GM18873 (cell line): ENCODE results near the gene MRPS6.

Experiments used
- ATAC-seq: cut with Tn5 transposase; IDR thresholded peaks from one replicate; pipeline ENCODE4 v1.9.1; 2021; ENCODE audit warnings: mild to moderate bottlenecking, moderate library complexity, moderate number of reproducible peaks; ENCODE audit not compliant: unreplicated experiment, low FRiP score

The MRPS6 gene

GRCh38 chr21:34094949-34095348 is 21.6 kb downstream of the MRPS6 start:
- ATAC-seq = no peak

GRCh38 chr21:34097442-34097841 is 24.1 kb downstream of the MRPS6 start:
- no peak for ATAC-seq

DNA sequence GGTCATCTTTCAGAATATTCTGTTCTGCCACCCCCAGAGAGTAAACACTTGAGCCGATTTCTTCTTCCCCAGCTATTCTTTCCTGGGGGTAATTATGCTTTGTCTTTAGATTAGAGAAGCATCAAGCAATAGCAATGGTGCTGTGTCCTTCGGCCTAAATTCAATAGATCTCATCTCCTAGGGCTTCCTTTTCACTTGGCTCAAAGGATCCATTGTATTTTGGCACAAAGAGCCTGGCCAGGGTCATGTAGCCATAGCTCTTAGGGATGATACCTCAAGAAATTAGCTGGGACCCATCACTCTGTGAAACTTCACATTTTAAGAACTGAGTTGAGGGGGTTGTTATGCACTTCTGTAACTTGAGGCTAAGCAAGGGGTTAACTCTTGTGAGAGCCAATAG is 27.0 kb downstream of the MRPS6 start:
- no peak for ATAC-seq

GRCh38 chr21:34100790-34101189 is 27.4 kb downstream of the MRPS6 start:
- no peak for ATAC-seq

DNA sequence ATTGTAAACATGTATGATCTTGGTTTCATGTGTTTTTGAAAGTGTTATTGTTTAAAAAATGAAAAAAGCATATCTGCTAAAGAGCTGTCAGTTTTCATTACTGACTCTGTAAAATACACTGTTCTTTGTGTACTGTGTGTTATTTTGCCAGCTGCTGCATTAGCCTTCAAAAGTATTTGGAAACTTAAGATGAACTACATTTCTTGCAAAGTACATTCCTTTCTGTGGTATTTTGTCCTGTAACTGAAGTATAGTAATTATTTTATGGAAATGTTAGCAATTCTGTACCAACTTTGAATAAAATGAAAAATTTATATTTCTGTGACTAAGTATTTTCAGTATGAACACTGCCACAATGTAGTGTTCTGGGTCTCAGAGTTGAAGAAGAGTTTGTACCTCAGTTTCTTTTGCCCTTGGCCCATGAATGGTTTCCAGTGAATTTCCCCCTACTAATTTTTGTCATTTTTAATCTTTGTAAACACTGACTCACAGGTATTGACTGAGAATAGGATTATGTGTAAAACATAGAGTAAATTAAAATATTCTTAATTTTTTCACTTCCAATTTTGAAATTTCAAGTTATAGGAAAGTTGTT is 32.7 kb downstream of the MRPS6 start:
- no peak for ATAC-seq

DNA sequence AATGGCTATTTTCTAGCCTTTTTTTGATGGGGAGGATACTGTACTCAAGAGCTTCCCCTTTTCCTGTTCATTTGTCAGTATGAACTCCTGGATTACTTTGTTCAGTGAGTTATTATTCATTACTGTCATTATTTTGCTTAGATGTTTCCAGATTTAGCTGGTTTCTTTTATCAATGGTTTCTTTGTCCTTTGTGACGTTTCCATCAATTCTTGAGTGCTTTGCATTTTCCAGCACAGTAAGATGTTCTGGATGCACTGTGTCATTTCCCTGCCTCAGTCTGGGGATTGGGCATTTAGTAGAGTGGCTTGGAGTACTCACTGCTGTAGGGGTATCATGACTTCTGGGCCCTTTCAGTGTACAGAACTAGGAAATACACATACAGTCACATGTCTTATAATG is 34.2 kb downstream of the MRPS6 start:
- ATAC-seq = no peak

- ATAC-seq = no peak
These were observed 35.7 kb downstream of the MRPS6 start for GRCh38 chr21:34109075-34109474.

GRCh38 chr21:34110594-34111202 is 37.3 kb downstream of the MRPS6 start:
- ATAC-seq = no peak

DNA sequence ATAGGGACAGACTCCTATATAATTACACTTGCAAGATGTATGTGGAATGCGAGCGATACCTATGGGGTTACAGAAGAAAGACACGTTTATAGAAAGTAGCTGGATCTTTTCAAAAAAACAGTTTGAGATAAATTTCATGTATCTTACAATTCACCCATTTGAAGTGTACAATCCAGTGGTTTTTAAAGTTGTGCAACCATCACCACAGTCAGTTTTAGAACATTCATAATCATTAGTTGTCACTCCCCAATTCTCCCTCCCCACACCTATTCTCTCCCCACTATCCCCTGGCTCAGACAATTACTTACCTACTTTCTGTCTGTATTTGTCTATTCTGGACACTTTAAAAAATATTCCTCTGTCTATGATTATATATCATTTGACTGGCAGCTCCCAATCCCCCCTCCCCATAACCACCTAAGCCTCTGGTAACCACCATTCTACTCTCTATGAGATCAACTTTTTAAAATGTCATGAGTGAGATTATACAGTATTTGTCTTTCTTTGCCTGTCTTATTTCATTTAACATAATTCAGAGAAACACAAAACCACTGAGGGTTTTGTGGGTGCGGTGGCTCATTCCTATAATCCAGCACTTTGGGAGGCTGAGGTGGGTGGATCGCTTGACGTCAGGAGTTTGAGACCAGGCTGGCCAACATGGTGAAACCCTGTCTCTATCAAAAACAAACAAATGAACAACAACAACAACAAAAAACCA is 39.1 kb downstream of the MRPS6 start:
- no peak for ATAC-seq

GRCh38 chr21:34113842-34114241 is 40.5 kb downstream of the MRPS6 start:
- ATAC-seq = no peak

GRCh38 chr21:34115160-34115559 is 41.8 kb downstream of the MRPS6 start:
- ATAC-seq = no peak

- no peak for ATAC-seq
These were observed 43.2 kb downstream of the MRPS6 start for GRCh38 chr21:34116569-34116968.

GRCh38 chr21:34120867-34121266 is 47.5 kb downstream of the MRPS6 start:
- no peak for ATAC-seq

DNA sequence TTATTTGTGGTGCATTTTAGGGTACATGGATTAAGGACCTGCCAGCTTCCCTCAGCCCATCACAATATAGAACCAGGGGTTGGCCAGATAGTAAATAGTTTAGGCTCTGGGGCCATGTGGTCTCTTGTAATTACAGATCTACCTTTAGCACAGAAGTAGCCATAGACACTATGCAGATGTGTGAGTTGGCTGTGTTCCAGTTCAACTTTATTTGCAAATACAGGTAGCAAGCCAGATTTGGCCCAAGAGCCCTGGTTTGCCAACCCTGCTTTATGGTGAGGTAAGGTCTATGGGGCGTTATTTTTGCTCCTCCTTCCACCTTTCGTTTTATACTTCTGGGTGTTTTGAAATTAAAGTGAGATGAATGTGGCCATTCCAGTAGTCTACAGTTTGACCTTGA is 48.7 kb downstream of the MRPS6 start:
- ATAC-seq = no peak

DNA sequence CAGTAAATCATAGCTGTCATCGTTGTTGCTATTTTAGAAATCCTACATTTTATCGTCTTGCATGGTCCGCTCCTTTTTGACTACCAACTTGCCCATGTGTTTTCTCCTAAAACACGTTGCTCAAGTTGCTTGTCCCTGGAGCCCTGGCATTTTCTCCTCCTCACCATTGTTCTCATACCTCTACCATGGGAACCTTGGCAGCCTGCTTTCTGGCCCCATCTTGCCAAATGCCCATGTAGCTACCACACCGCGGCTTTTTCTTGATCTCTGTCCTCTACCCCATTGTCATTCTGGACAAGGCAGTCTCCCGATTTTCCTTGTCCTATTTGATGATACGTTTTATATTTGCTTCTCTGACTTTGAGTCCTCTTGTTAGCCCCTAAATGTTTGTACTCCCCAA is 50.2 kb downstream of the MRPS6 start:
- ATAC-seq = no peak

DNA sequence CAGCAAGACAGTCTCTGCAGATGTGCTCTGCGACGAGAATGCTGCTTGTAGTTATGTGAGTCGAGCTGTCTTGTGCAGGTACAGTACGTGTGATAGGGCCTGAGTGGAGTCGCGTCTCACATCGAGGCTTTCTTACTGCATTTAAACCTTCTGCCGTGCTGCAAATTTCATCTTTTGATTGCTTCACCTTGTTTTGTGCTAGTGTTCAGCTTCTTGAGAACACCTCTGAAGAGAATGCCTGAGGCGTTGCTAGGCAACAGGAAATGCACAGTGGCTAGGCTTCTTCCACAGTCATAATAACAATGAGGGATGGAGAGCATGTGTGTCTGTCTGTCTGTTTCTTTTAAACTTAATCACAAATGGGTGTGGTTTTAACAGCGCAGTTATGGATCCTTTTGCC is 52.9 kb downstream of the MRPS6 start:
- no peak for ATAC-seq

GRCh38 chr21:34126691-34127090 is 53.3 kb downstream of the MRPS6 start:
- ATAC-seq = no peak

- no peak for ATAC-seq
These were observed 54.7 kb downstream of the MRPS6 start for GRCh38 chr21:34128124-34128523.

- ATAC-seq = no peak
These were observed 55.3 kb downstream of the MRPS6 start for GRCh38 chr21:34128674-34129038.

- ATAC-seq = no peak
These were observed 55.9 kb downstream of the MRPS6 start for GRCh38 chr21:34129039-34129891.
